Measurements from ENCODE around the gene CARD14.

The CARD14 gene

GRCh38 chr17:80212962-80213642 lies 43.3 kb downstream of the CARD14 start:
- peak; percentile 87 to 94 (median 92) for DNase-seq

- no peak for DNase-seq
Observed at GRCh38 chr17:80213643-80213975, 43.8 kb downstream of the CARD14 start.

GRCh38 chr17:80214012-80214877 lies 44.4 kb downstream of the CARD14 start:
- DNase-seq, result no peak

- no peak for DNase-seq
Observed at GRCh38 chr17:80214878-80215210, 45.0 kb downstream of the CARD14 start.

- DNase-seq, result no peak
Observed at GRCh38 chr17:80216473-80217456, 46.9 kb downstream of the CARD14 start.

GRCh38 chr17:80217703-80218362 lies 48.0 kb downstream of the CARD14 start:
- DNase-seq, result no peak

- no peak for DNase-seq
Observed at GRCh38 chr17:80218391-80218790, 48.6 kb downstream of the CARD14 start.

GRCh38 chr17:80219013-80219762 lies 49.4 kb downstream of the CARD14 start:
- DNase-seq, result peak; percentile 96 to 98 (median 97)

GRCh38 chr17:80219763-80220053 lies 49.9 kb downstream of the CARD14 start:
- no peak for DNase-seq

- peak; percentile 85 to 95 (median 90) for DNase-seq
Observed at GRCh38 chr17:80220054-80220735, 50.4 kb downstream of the CARD14 start, which contains the start of the genes SGSH and SLC26A11. Gene SGSH, minus strand, starts transcription at chr17:80220333. Its CDS starts 20 bp downstream, at chr17:80220313. Gene SLC26A11, plus strand, starts transcription at chr17:80220427. Its CDS starts 1,134 bp downstream, at chr17:80221561.

- DNase-seq, result peak in 2 of 4 experiments; percentile 34 to 39
Observed at GRCh38 chr17:80220736-80221215, 50.9 kb downstream of the CARD14 start.

- DNase-seq, result no peak
Observed at GRCh38 chr17:80221351-80222105, 51.7 kb downstream of the CARD14 start.

GRCh38 chr17:80222376-80223141 lies 52.7 kb downstream of the CARD14 start:
- DNase-seq, result no peak

- DNase-seq, result no peak
Observed at GRCh38 chr17:80223142-80223815, 53.4 kb downstream of the CARD14 start.

- peak in 3 of 4 experiments; percentile 24 to 55 (median 34) for DNase-seq
Observed at GRCh38 chr17:80223838-80224497, 54.1 kb downstream of the CARD14 start.

- no peak for DNase-seq
Observed at GRCh38 chr17:80224683-80225082, 54.9 kb downstream of the CARD14 start.

- DNase-seq, result no peak
Observed at GRCh38 chr17:80225230-80225629, 55.4 kb downstream of the CARD14 start.

GRCh38 chr17:80227156-80227555 lies 57.3 kb downstream of the CARD14 start:
- DNase-seq, result no peak
